ENCODE measurements around the gene PAPSS2. TPM values are rescaled to one million over a fixed set of nuclear protein-coding genes. Genes with fewer than 3 reads are reported as not detected.

The PAPSS2 gene
- total RNA-seq, 1 experiment from 2014 or later = 22.1 TPM

DNA sequence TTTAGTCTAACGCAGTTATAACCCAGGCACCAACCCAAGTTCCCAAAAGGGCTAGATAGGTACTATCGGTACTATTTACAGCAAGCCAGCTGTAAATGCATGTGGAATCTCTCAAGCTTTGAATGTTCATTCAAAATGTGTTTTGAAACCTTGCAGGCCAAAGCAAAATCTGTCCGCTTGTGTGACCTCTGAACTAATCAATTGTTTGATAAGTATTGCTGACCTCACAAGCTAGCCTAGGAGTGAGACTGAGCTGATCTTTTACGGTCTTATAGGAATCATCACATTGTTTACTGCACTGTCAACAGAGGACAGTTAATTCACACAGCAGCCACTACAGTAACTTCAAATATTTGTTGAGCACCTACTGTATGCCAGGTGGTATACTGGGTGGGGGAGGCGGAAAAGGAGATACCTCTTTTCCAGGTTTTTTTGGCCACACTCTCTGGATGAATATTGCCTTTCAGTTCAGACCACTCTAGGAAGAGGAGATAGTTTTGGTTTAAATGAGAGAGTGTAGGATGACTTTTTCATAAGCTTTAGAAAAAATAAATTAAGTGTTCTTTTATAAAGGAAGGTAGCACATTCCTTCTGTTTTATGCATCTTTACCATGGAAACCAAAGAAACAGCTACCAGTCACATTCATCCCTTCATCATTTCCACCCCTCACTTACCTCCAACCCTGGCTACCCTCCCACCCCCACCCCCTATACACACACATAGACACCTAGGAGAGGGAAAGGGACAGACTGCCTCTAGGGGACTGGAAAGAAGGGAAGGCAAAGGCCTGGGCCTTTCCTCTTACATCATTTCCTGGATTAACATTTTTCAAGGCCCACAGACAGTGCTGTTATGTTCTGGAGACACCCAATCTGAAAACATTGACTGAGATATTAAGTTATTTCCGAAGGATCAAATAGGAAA, 2.4 kb downstream of the PAPSS2 start (continued):
- TF ChIP-seq, protein P1, sequence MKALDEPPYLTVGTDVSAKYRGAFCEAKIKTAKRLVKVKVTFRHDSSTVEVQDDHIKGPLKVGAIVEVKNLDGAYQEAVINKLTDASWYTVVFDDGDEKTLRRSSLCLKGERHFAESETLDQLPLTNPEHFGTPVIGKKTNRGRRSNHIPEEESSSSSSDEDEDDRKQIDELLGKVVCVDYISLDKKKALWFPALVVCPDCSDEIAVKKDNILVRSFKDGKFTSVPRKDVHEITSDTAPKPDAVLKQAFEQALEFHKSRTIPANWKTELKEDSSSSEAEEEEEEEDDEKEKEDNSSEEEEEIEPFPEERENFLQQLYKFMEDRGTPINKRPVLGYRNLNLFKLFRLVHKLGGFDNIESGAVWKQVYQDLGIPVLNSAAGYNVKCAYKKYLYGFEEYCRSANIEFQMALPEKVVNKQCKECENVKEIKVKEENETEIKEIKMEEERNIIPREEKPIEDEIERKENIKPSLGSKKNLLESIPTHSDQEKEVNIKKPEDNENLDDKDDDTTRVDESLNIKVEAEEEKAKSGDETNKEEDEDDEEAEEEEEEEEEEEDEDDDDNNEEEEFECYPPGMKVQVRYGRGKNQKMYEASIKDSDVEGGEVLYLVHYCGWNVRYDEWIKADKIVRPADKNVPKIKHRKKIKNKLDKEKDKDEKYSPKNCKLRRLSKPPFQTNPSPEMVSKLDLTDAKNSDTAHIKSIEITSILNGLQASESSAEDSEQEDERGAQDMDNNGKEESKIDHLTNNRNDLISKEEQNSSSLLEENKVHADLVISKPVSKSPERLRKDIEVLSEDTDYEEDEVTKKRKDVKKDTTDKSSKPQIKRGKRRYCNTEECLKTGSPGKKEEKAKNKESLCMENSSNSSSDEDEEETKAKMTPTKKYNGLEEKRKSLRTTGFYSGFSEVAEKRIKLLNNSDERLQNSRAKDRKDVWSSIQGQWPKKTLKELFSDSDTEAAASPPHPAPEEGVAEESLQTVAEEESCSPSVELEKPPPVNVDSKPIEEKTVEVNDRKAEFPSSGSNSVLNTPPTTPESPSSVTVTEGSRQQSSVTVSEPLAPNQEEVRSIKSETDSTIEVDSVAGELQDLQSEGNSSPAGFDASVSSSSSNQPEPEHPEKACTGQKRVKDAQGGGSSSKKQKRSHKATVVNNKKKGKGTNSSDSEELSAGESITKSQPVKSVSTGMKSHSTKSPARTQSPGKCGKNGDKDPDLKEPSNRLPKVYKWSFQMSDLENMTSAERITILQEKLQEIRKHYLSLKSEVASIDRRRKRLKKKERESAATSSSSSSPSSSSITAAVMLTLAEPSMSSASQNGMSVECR (CRISPR knock-in tag; IDR thresholded peaks at IDR 0.05; ENCODE audit: borderline replicate concordance) = no peak
- TF ChIP-seq, protein P2, sequence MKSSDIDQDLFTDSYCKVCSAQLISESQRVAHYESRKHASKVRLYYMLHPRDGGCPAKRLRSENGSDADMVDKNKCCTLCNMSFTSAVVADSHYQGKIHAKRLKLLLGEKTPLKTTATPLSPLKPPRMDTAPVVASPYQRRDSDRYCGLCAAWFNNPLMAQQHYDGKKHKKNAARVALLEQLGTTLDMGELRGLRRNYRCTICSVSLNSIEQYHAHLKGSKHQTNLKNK (CRISPR knock-in tag; IDR thresholded peaks at IDR 0.05) = no peak
- TF ChIP-seq NFATC4 (CRISPR knock-in tag; IDR thresholded peaks at IDR 0.05) (no peak), NR2C2 (CRISPR knock-in tag; IDR thresholded peaks at IDR 0.05) (no peak)

DNA sequence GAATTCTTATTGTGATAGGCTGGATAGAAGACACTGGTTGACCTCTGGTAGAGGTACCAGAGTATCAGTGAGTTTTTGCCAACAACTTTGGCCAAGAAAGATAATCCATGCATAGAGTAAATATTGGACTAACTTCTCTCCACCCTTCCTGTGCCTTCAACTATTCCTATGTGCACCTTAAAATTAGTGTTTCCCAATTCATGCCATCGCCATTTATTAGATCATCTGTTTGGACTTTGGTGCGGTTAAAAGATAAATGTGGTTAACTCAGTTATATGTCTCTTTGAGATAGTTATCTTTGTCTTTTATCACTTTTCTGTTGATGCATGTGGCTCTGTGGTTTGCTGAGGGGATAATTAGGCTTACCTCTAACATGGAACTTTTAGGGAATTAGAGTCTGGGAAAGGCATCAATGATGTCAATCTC, 4.6 kb downstream of the PAPSS2 start:
- POLR2A ChIA-PET = no interaction called here
- ATAC-seq (no peak), DNase-seq (ENCODE audit: low spot score) (no peak)
- CTCF ChIA-PET = interaction anchor here (0.6 kb wide), 1 partner anchor 158 kb away, joined by 3 read pairs; no protein-coding TSS in a partner anchor
- Mint-ChIP-seq H3K9me3 (no peaks in the 10 kb centered on the region), H3K4me1 (peaks cover 25% of the 10 kb centered on the region), H3K36me3 (peaks cover 15% of the 10 kb centered on the region), H3K27me3 (ENCODE audit: low read depth) (no peaks in the 10 kb centered on the region), H3K27ac (no peak overlapping the region), H3K4me3 (no peak overlapping the region)
- TF ChIP-seq, protein P3, sequence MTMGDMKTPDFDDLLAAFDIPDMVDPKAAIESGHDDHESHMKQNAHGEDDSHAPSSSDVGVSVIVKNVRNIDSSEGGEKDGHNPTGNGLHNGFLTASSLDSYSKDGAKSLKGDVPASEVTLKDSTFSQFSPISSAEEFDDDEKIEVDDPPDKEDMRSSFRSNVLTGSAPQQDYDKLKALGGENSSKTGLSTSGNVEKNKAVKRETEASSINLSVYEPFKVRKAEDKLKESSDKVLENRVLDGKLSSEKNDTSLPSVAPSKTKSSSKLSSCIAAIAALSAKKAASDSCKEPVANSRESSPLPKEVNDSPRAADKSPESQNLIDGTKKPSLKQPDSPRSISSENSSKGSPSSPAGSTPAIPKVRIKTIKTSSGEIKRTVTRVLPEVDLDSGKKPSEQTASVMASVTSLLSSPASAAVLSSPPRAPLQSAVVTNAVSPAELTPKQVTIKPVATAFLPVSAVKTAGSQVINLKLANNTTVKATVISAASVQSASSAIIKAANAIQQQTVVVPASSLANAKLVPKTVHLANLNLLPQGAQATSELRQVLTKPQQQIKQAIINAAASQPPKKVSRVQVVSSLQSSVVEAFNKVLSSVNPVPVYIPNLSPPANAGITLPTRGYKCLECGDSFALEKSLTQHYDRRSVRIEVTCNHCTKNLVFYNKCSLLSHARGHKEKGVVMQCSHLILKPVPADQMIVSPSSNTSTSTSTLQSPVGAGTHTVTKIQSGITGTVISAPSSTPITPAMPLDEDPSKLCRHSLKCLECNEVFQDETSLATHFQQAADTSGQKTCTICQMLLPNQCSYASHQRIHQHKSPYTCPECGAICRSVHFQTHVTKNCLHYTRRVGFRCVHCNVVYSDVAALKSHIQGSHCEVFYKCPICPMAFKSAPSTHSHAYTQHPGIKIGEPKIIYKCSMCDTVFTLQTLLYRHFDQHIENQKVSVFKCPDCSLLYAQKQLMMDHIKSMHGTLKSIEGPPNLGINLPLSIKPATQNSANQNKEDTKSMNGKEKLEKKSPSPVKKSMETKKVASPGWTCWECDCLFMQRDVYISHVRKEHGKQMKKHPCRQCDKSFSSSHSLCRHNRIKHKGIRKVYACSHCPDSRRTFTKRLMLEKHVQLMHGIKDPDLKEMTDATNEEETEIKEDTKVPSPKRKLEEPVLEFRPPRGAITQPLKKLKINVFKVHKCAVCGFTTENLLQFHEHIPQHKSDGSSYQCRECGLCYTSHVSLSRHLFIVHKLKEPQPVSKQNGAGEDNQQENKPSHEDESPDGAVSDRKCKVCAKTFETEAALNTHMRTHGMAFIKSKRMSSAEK (CRISPR knock-in tag; IDR thresholded peaks at IDR 0.05; ENCODE audit: borderline replicate concordance) = no peak
- TF ChIP-seq, protein P4, sequence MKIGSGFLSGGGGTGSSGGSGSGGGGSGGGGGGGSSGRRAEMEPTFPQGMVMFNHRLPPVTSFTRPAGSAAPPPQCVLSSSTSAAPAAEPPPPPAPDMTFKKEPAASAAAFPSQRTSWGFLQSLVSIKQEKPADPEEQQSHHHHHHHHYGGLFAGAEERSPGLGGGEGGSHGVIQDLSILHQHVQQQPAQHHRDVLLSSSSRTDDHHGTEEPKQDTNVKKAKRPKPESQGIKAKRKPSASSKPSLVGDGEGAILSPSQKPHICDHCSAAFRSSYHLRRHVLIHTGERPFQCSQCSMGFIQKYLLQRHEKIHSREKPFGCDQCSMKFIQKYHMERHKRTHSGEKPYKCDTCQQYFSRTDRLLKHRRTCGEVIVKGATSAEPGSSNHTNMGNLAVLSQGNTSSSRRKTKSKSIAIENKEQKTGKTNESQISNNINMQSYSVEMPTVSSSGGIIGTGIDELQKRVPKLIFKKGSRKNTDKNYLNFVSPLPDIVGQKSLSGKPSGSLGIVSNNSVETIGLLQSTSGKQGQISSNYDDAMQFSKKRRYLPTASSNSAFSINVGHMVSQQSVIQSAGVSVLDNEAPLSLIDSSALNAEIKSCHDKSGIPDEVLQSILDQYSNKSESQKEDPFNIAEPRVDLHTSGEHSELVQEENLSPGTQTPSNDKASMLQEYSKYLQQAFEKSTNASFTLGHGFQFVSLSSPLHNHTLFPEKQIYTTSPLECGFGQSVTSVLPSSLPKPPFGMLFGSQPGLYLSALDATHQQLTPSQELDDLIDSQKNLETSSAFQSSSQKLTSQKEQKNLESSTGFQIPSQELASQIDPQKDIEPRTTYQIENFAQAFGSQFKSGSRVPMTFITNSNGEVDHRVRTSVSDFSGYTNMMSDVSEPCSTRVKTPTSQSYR (CRISPR knock-in tag; IDR thresholded peaks at IDR 0.05) = no peak
- TF ChIP-seq SOX15 (CRISPR knock-in tag; IDR thresholded peaks at IDR 0.05) (no peak), GRHL2 (CRISPR knock-in tag; IDR thresholded peaks at IDR 0.05; ENCODE audit: insufficient replicate concordance, severe bottlenecking) (no peak), NFYB (CRISPR knock-in tag; conservative IDR thresholded peaks at IDR 0.05; ENCODE audit: low read depth) (no peak), GABPB1 (CRISPR knock-in tag; IDR thresholded peaks at IDR 0.05) (no peak), NR3C1 (CRISPR knock-in tag; conservative IDR thresholded peaks at IDR 0.05; ENCODE audit: low read depth) (no peak), TCF7 (CRISPR knock-in tag; IDR thresholded peaks at IDR 0.05; ENCODE audit: low read depth) (no peak), ZNF423 (CRISPR knock-in tag; IDR thresholded peaks at IDR 0.05) (no peak), IRF2 (CRISPR knock-in tag; IDR thresholded peaks at IDR 0.05; ENCODE audit: borderline replicate concordance, low read depth) (no peak), ZNF263 (CRISPR knock-in tag; IDR thresholded peaks at IDR 0.05; ENCODE audit: low read depth) (no peak), CBFB (CRISPR knock-in tag; IDR thresholded peaks at IDR 0.05; ENCODE audit: low read depth) (no peak), NR2C2 (CRISPR knock-in tag; IDR thresholded peaks at IDR 0.05) (no peak), ZNF121 (CRISPR knock-in tag; IDR thresholded peaks at IDR 0.05) (no peak)
- TF ChIP-seq, protein P5, sequence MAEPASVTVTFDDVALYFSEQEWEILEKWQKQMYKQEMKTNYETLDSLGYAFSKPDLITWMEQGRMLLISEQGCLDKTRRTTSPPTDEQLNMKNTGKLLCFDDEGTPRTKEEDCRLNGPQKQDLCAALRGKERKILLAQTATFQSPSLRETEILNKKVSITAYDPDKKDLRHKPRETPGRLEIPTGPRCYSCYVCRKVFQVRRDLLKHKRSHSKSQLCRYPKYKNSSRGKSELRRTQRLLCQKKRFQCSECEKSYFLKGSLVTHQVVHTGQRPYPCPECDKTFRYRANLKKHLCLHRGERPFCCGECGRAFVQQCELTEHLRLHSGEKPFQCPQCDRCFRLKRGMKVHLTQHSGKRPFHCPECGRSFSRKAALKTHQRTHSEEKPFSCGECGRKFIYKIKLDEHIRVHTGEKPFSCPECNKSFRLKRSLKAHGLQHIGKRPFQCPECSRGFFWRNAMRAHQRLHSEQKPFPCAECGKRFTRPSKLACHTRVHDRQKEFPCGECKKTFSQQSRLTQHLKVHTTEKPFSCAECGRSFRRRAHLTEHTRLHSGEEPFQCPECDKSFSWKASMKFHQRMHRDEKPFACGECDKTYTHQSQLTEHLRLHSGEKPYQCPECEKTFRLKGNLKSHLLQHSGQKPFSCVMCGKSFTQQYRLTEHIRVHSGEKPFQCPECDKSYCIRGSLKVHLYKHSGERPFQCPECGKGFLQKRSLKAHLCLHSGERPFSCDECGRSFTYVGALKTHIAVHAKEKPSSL (CRISPR knock-in tag; conservative IDR thresholded peaks at IDR 0.05) = no peak
- TF ChIP-seq, protein P6, sequence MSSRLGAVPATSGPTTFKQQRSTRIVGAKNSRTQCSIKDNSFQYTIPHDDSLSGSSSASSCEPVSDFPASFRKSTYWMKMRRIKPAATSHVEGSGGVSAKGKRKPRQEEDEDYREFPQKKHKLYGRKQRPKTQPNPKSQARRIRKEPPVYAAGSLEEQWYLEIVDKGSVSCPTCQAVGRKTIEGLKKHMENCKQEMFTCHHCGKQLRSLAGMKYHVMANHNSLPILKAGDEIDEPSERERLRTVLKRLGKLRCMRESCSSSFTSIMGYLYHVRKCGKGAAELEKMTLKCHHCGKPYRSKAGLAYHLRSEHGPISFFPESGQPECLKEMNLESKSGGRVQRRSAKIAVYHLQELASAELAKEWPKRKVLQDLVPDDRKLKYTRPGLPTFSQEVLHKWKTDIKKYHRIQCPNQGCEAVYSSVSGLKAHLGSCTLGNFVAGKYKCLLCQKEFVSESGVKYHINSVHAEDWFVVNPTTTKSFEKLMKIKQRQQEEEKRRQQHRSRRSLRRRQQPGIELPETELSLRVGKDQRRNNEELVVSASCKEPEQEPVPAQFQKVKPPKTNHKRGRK (CRISPR knock-in tag; IDR thresholded peaks at IDR 0.05; ENCODE audit: borderline replicate concordance) = no peak

All from WTC11 (cell line).